Testis (tissue), 5 donors: ENCODE measurements around the gene NUCB1. TPM values are rescaled to one million over a fixed set of nuclear protein-coding genes. Genes with fewer than 3 reads are reported as not detected.

Source experiments
- DNase-seq: peaks from one replicate; pipeline ENCODE4 v3.0.0-alpha.2; 2019
- H3K27ac ChIP-seq, 2 donors: fragments of 200-600 bp; sonication (generic); one replicate each; pipeline ENCODE4 v1.5.1; 2019
- H3K27me3 ChIP-seq: fragments of 200-600 bp; sonication (generic); one replicate; pipeline ENCODE4 v1.5.1; 2019
- H3K36me3 ChIP-seq: fragments of 200-600 bp; sonication (generic); one replicate; pipeline ENCODE4 v1.5.1; 2017; ENCODE audit warnings: low read depth; ENCODE audit errors: missing control alignments
- H3K4me1 ChIP-seq: fragments of 200-600 bp; sonication (generic); one replicate; pipeline ENCODE4 v1.5.1; 2019
- H3K4me3 ChIP-seq, 2 donors: fragments of 200-600 bp; sonication (generic); one replicate each; pipeline ENCODE4 v1.5.1; 2017 to 2019
- H3K9me3 ChIP-seq: fragments of 200-600 bp; sonication (generic); one replicate; pipeline ENCODE4 v1.5.1; 2017
- CTCF ChIP-seq, 3 experiments: fragments of 450-650 bp in 2 of 3; fragments of 200-600 bp in 1 of 3; sonication (generic) in 1 of 3; IDR thresholded peaks; one replicate each; pipeline ENCODE4 v1.5.1; 2016 to 2019; ENCODE audit warnings: antibody characterized with exemption in 3 of 3, mild to moderate bottlenecking in 2 of 3, moderate library complexity in 1 of 3
- POLR2A ChIP-seq: fragments of 450-650 bp; IDR thresholded peaks from one replicate; pipeline ENCODE4 v1.6.1; 2017; ENCODE audit warnings: antibody characterized with exemption, mild to moderate bottlenecking, moderate library complexity
- WGBS, 2 donors: methylation state at CpG; one replicate each; pipeline ENCODE4 v1.1.5; 2018; 5-methylcytosine and 5-hydroxymethylcytosine counted together
- intact Hi-C: fragments of 100-400 bp; cut with DNase I; formaldehyde crosslinking; loops from one replicate; pipeline ENCODE4 v1.15.1; 2023; ENCODE audit warnings: low total_unique reads
- long read RNA-seq, 2 donors: transcript quantifications; one replicate each; lab custom pipeline, GENCODE V29; 2026
- polyA plus RNA-seq: library from polyadenylated mRNA; stranded (reverse); fragments of 350-450 nt; fragmentation: Illumina TruSeq; extraction: RNeasy Lipid Tissue Mini Kit (QIAGEN cat#74804); gene quantifications from one replicate; pipeline ENCODE4 v1.2.3, GENCODE V29; 2014; ENCODE audit warnings: low read depth, low replicate concordance; ENCODE audit not compliant: insufficient read depth
- total RNA-seq, 2 donors: library from RNA; depleted of rRNA; stranded (reverse); fragments of >200 nt; gene quantifications; one replicate each; pipeline ENCODE4 v1.2.3, GENCODE V29; 2016

Gene NUCB1
- 100 to 1,000 TPM; 139 to 208 TPM for total RNA-seq
- 136 TPM for polyA plus RNA-seq
- long read RNA-seq, donor 1, transcript NUCB1-201 (13 exons, 2,668 nt): major isoform, 10 of 75 reads
- long read RNA-seq, donor 1, partial matches to known transcripts: 59 of 75 reads
- long read RNA-seq, donor 1, other reads (novel, unspliced or antisense): 0 of 75 reads
- long read RNA-seq, donor 2, transcript NUCB1-201 (13 exons, 2,668 nt): major isoform, 14 of 22 reads
- long read RNA-seq, donor 2, partial matches to known transcripts: 6 of 22 reads
- long read RNA-seq, donor 2, other reads (novel, unspliced or antisense): 0 of 22 reads

- Histone ChIP-seq H3K4me3 (peak within 1 kb of the TSS; percentile 69 to 81), H3K27ac (peak within 1 kb of the TSS; percentile 63 to 90), H3K27me3 (no peaks in the 10 kb centered on the region), H3K36me3 (no peaks in the 10 kb centered on the region), H3K4me1 (peaks cover 10% of the 10 kb centered on the region), H3K9me3 (no peaks in the 10 kb centered on the region)
- peak; percentile 99 for DNase-seq
- peak in 2 of 3 experiments; percentile 30 to 45 for TF ChIP-seq CTCF (IDR thresholded peaks at IDR 0.05)
- peak; percentile 18 for TF ChIP-seq POLR2A
- intact Hi-C loops: no loop called here
- WGBS, 2 donors: 5 to 6% methylated on average over 33 to 34 of the region's 34 CpGs
Measured at GRCh38 chr19:48899781-48900476, at the start of gene NUCB1. Gene NUCB1, plus strand, starts transcription at chr19:48900312. Its CDS starts 485 bp downstream, at chr19:48900797.

GRCh38 chr19:48852292-48852691, 47.8 kb upstream of the NUCB1 start:
- intact Hi-C loops: no loop called here

GRCh38 chr19:48853483-48853882, 46.6 kb upstream of the NUCB1 start:
- Histone ChIP-seq H3K27me3 (no peaks in the 10 kb centered on the region), H3K9me3 (no peaks in the 10 kb centered on the region), H3K4me3 (no peak overlapping the region), H3K4me1 (no peaks in the 10 kb centered on the region), H3K36me3 (no peaks in the 10 kb centered on the region), H3K27ac (no peak overlapping the region)
- 93 to 97% methylated on average over 3 to 8 of the region's 8 CpGs for WGBS, 2 donors
- intact Hi-C loops: no loop called here
- TF ChIP-seq CTCF (IDR thresholded peaks at IDR 0.05) (no peak), POLR2A (no peak)
- no peak for DNase-seq

More at GRCh38 chr19:48852292-48852691, 47.8 kb upstream of the NUCB1 start:
- no peak for TF ChIP-seq CTCF (IDR thresholded peaks at IDR 0.05)
- no peak for TF ChIP-seq POLR2A
- Histone ChIP-seq H3K27me3 (no peaks in the 10 kb centered on the region), H3K36me3 (no peaks in the 10 kb centered on the region), H3K9me3 (no peaks in the 10 kb centered on the region), H3K27ac (no peak overlapping the region), H3K4me3 (no peak overlapping the region), H3K4me1 (no peaks in the 10 kb centered on the region)
- 88 to 91% methylated on average over 4 of the region's 4 CpGs for WGBS, 2 donors
- DNase-seq: no peak

- DNase-seq: no peak
- no peak overlapping the region for H3K4me3 ChIP-seq
- intact Hi-C loops: no loop called here
- H3K27ac ChIP-seq: no peak overlapping the region
- H3K9me3 ChIP-seq: no peaks in the 10 kb centered on the region
- TF ChIP-seq CTCF (IDR thresholded peaks at IDR 0.05): no peak
- no peak for TF ChIP-seq POLR2A
- no peaks in the 10 kb centered on the region for H3K36me3 ChIP-seq
- no peaks in the 10 kb centered on the region for H3K4me1 ChIP-seq
- WGBS, 2 donors: 87 to 89% methylated on average over 7 of the region's 7 CpGs
- H3K27me3 ChIP-seq: no peaks in the 10 kb centered on the region
Measured at GRCh38 chr19:48854103-48854502, 46.0 kb upstream of the NUCB1 start.
